ENCODE data around the gene FSTL4. TPM values are rescaled to one million over a fixed set of nuclear protein-coding genes. Genes with fewer than 3 reads are reported as not detected.

The FSTL4 gene
- total RNA-seq, 1 experiment from 2014 or later = not detected

- no peak overlapping the region for H3K4me3 Mint-ChIP-seq (ENCODE audit: low read depth, unreplicated experiment)
- H3K27me3 Mint-ChIP-seq (ENCODE audit: unreplicated experiment) = peaks cover 95% of the 10 kb centered on the region
- no peak for DNase-seq
- intact Hi-C loops (cut with micrococcal nuclease; ENCODE audit: unreplicated experiment) = no loop called here
- CTCF ChIA-PET = interaction anchor here (1.1 kb wide), 1 partner anchor 12 kb away, joined by 3 read pairs; no protein-coding TSS in a partner anchor
- BruUV-seq (replicated peaks) = no TSS peak
- H3K9me3 Mint-ChIP-seq (ENCODE audit: low read depth, unreplicated experiment) = no peaks in the 10 kb centered on the region
- H3K4me1 Mint-ChIP-seq (ENCODE audit: low read depth, unreplicated experiment) = no peaks in the 10 kb centered on the region
- TF ChIP-seq CTCF (IDR thresholded peaks at IDR 0.05; ENCODE audit: unreplicated experiment) = no peak
- H3K27ac Mint-ChIP-seq (ENCODE audit: unreplicated experiment) = no peak overlapping the region
- H3K36me3 Mint-ChIP-seq (ENCODE audit: insufficient read depth, unreplicated experiment) = no peaks in the 10 kb centered on the region
These were observed 89.2 kb downstream of the FSTL4 start for GRCh38 chr5:133523013-133523658.

GRCh38 chr5:133521801-133522200, 90.5 kb downstream of the FSTL4 start:
- no peaks in the 10 kb centered on the region for H3K36me3 Mint-ChIP-seq (ENCODE audit: insufficient read depth, unreplicated experiment)
- no peak overlapping the region for H3K27ac Mint-ChIP-seq (ENCODE audit: unreplicated experiment)
- H3K4me3 Mint-ChIP-seq (ENCODE audit: low read depth, unreplicated experiment) = no peak overlapping the region
- no TSS peak for BruUV-seq (replicated peaks)
- H3K27me3 Mint-ChIP-seq (ENCODE audit: unreplicated experiment) = peaks cover 82% of the 10 kb centered on the region
- no peaks in the 10 kb centered on the region for H3K4me1 Mint-ChIP-seq (ENCODE audit: low read depth, unreplicated experiment)
- H3K9me3 Mint-ChIP-seq (ENCODE audit: low read depth, unreplicated experiment) = no peaks in the 10 kb centered on the region
- DNase-seq = no peak
- intact Hi-C loops (cut with micrococcal nuclease; ENCODE audit: unreplicated experiment) = no loop called here
- TF ChIP-seq CTCF (IDR thresholded peaks at IDR 0.05; ENCODE audit: unreplicated experiment) = no peak
- CTCF ChIA-PET = interaction anchor here (0.6 kb wide), 1 partner anchor 1643 kb away, joined by 3 read pairs; no protein-coding TSS in a partner anchor

GRCh38 chr5:133520991-133521706, 91.2 kb downstream of the FSTL4 start:
- Mint-ChIP-seq H3K4me1 (ENCODE audit: low read depth, unreplicated experiment) (no peaks in the 10 kb centered on the region), H3K9me3 (ENCODE audit: low read depth, unreplicated experiment) (no peaks in the 10 kb centered on the region), H3K4me3 (ENCODE audit: low read depth, unreplicated experiment) (no peak overlapping the region), H3K27ac (ENCODE audit: unreplicated experiment) (no peak overlapping the region), H3K36me3 (ENCODE audit: insufficient read depth, unreplicated experiment) (no peaks in the 10 kb centered on the region), H3K27me3 (ENCODE audit: unreplicated experiment) (peaks cover 75% of the 10 kb centered on the region)
- no peak for TF ChIP-seq CTCF (IDR thresholded peaks at IDR 0.05; ENCODE audit: unreplicated experiment)
- intact Hi-C loops (cut with micrococcal nuclease; ENCODE audit: unreplicated experiment) = no loop called here
- CTCF ChIA-PET = interaction anchor here (1.3 kb wide), 1 partner anchor 12 kb away, joined by 5 read pairs; no protein-coding TSS in a partner anchor
- no TSS peak for BruUV-seq (replicated peaks)
- no peak for DNase-seq

GRCh38 chr5:133520062-133520461, 92.3 kb downstream of the FSTL4 start:
- BruUV-seq (replicated peaks) = no TSS peak
- Mint-ChIP-seq H3K36me3 (ENCODE audit: insufficient read depth, unreplicated experiment) (no peaks in the 10 kb centered on the region), H3K9me3 (ENCODE audit: low read depth, unreplicated experiment) (no peaks in the 10 kb centered on the region), H3K4me3 (ENCODE audit: low read depth, unreplicated experiment) (no peak overlapping the region), H3K27me3 (ENCODE audit: unreplicated experiment) (peaks cover 64% of the 10 kb centered on the region), H3K27ac (ENCODE audit: unreplicated experiment) (no peak overlapping the region), H3K4me1 (ENCODE audit: low read depth, unreplicated experiment) (no peaks in the 10 kb centered on the region)
- CTCF ChIA-PET = interaction anchor here (1.3 kb wide), 1 partner anchor 11 kb away, joined by 5 read pairs; no protein-coding TSS in a partner anchor
- intact Hi-C loops (cut with micrococcal nuclease; ENCODE audit: unreplicated experiment) = no loop called here
- DNase-seq = no peak
- TF ChIP-seq CTCF (IDR thresholded peaks at IDR 0.05; ENCODE audit: unreplicated experiment) = no peak
